ENCODE measurements around the gene ASTN1.

The ASTN1 gene

GRCh38 chr1:177171536-177172123 lies 7.1 kb upstream of the ASTN1 start:
- no peak overlapping the region for H3K4me3 ChIP-seq (ENCODE audit: control insufficient read depth, low read depth, low read length)
- no peak for TF ChIP-seq CTCF (conservative IDR thresholded peaks at IDR 0.05; ENCODE audit: control insufficient read depth, insufficient read depth, low read depth, low read length)
- peak; percentile 30 for DNase-seq (ENCODE audit: low read depth)

- peak; percentile 31 for DNase-seq (ENCODE audit: low read depth)
- TF ChIP-seq CTCF (conservative IDR thresholded peaks at IDR 0.05; ENCODE audit: control insufficient read depth, insufficient read depth, low read depth, low read length) = no peak
- H3K4me3 ChIP-seq (ENCODE audit: control insufficient read depth, low read depth, low read length) = peak within 1 kb of the TSS; percentile 37
These were observed 6.4 kb upstream of the ASTN1 start, which contains the start of gene BRINP2 for GRCh38 chr1:177170756-177171535. TSS of gene BRINP2 (plus strand) at chr1:177170958. CDS start at chr1:177229877, 58,919 bp downstream.

- H3K4me3 ChIP-seq (ENCODE audit: control insufficient read depth, low read depth, low read length) = peak overlapping the region; percentile 41
- TF ChIP-seq CTCF (conservative IDR thresholded peaks at IDR 0.05; ENCODE audit: control insufficient read depth, insufficient read depth, low read depth, low read length) = no peak
- no peak for DNase-seq (ENCODE audit: low read depth)
These were observed 542 bp upstream of the ASTN1 start for GRCh38 chr1:177165069-177165439.

DNA sequence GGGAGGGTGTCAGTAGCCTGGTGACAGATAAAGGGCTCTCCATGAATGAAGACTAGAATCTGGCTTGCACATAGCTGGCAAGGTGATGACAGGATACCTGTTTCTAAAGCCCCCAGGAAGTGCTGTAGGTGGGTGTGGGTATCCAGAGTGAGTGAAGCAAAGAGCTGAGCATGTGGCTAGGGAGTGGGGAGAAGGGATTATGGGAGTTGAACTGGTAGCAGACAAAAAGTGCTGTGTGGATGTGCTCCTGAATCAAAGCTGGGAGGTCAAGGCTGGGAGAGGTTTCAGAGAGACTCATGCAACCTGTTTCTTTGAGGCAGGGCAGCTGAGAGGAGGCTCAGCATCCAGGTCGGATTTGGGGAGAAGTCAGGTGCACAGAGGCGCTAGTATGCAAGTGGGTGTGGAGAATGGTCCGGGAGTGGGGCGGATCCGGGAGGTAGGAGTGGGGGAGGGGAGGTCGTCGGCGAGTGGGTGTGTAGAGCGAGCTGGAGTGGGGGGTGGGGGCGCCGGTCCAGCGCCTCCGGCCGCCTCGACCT lies 600 bp downstream of the ASTN1 start:
- peak overlapping the region; percentile 41 for H3K4me3 ChIP-seq (ENCODE audit: control insufficient read depth, low read depth, low read length)

DNA sequence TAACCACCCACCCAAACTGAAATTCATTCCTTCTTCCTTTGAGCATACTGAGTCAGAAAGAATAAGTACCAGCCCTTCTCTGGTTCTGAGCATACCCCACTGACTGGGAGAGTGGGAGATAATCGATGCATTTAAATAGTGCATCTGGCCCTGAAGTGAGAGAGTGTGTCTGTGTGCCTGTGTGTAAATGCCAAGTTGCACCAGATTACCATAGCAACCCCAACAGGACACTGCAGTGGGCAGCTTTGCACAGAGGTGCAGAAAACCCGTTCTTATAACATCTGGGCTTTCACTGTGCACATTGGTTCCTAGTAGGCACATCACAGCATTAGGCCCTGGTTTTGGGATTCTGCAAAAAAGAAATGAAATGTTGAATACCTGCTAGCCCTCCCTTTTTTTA lies 2.3 kb downstream of the ASTN1 start:
- H3K4me3 ChIP-seq (ENCODE audit: control insufficient read depth, low read depth, low read length) = no peak overlapping the region
- no peak for DNase-seq (ENCODE audit: low read depth)
- TF ChIP-seq CTCF (conservative IDR thresholded peaks at IDR 0.05; ENCODE audit: control insufficient read depth, insufficient read depth, low read depth, low read length) = no peak

More for the DNA sequence above, 600 bp downstream of the ASTN1 start:
- no peak for TF ChIP-seq CTCF (conservative IDR thresholded peaks at IDR 0.05; ENCODE audit: control insufficient read depth, insufficient read depth, low read depth, low read length)
- no peak for DNase-seq (ENCODE audit: low read depth)

DNA sequence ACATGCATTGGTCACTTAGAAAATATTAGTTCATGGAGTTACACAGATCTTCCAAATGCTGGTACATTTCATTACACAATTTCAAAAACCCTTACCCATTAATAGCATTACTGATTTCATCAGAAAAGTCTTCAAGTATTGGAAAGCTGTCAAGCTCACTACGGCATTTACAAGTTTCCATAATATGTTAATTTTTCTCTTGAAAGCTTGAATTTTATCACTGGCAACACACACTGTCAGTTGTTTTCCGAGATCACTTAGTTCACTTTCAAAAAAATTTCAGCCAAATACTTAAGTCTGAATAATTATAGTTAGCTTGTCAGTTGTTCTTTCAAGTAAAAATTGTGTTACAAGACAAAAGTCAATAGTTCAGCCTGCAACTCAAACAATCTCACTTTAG lies 18.0 kb downstream of the ASTN1 start:
- DNase-seq (ENCODE audit: low read depth) = no peak
- H3K4me3 ChIP-seq (ENCODE audit: control insufficient read depth, low read depth, low read length) = no peak overlapping the region
- no peak for TF ChIP-seq CTCF (conservative IDR thresholded peaks at IDR 0.05; ENCODE audit: control insufficient read depth, insufficient read depth, low read depth, low read length)

All from fibroblast of mammary gland (primary cell).